HG03342 (cell line): ENCODE data around the gene AMOT.

Experiments used
- ATAC-seq: cut with Tn5 transposase; IDR thresholded peaks from one replicate; pipeline ENCODE4 v1.9.1; 2021; ENCODE audit warnings: mild to moderate bottlenecking, moderate library complexity; ENCODE audit not compliant: unreplicated experiment

Gene AMOT

DNA sequence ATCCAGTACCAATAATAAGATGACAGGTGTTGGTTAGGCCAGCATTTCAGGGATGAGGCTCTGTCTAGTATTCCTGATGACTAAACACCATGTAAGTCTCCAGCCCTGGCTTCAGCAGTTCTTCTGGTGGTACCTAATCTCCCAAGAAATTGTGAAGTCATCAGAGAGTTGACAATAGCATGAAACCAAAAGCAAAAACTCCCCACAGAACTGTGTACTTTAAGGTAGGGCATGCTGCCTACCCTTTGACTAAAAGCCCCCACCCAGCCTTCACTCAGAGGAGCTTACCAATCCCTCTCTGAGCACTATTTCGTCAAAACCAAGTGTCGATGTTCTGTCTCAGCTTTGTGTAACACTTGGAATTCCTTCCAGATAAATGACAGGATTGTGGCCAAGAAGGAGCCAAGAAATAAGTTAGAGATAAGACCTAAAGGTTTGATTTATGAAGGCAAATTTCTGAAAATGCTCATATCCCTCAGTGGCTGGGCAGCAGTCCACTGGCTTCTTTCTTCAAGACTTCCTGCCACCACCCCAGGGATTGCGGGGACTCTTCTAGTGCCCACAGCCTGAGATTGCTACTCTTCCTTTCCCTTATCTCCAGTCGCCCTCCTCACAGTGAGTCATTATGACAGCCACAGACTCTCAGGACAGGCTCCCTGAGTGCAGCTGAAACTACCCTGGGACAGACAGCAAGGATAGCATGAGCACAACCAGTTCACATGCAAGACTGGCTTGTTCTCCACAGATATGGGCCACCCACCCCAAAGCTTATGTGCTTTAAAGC, 93.6 kb downstream of the AMOT start:
- ATAC-seq, result no peak

DNA sequence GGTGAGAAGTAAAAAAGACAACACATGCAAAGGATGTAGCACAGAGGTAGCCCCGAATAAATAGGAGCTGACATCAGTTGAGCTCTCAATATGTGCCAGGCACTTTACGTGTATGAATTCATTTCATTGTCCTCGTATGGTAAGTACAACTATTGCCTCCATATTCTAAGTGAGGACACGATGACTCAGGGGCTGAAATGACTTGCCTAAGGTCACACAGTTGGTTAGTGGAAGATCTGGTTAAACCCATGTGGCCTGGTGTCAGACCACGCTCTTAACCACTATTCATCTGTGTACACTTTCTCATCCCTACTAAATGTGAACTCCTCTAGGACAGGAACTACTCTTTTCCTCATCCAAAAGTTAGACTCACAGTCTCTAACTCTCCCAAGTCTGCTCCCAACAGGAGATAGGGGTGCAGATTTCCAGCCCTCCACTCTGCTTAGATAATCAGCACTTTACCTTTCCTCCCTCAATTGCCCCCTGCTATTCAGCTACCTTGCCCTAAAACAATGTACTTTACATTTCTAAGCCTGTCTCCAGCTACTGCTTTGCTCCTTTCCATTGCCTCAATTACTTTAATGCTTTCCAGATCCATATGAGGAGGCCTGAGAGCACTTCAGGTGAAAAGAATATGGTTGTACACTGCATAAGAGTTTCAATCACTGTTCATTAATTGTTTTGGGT, 102.1 kb downstream of the AMOT start:
- peak; percentile 58 for ATAC-seq

DNA sequence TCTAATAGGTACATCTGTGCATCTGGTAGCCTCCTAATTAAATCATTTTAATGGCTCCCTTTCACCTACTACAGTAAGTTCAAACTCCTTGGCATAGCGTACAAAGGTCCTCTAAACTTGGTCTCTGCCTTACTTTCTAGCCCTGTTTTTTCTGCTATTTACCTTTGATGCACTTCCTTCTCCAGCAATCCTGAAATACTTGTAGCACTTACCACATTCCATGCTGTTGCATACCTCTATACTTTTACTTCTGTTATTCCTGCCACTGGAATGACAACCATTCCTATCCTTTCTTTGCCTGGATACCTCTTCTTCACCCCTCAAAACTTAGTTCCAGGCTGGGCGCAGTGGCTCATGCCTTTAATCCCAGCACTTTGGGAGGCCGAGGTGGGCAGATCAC, 104.3 kb downstream of the AMOT start:
- no peak for ATAC-seq

DNA sequence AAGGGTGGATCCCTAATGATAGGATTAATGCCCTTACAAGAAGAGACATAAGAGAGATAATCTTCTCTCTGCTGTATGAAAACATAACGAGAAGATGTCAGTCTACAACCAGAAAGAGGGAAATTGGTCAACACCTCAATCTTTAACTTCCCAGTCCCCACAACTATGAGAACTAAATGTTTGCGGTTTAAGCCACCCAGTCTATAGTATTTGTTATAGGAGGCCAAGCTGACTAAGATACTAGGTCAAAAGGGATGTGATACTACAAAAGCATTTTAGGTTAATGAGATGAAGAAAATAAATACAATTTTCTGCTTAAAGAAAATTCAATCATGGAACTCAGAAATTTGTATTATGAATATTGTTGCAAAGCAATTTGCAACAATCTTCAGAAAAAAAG, 105.5 kb downstream of the AMOT start:
- ATAC-seq, result no peak

- no peak for ATAC-seq
Observed at GRCh38 chrX:112734290-112734689, 106.3 kb downstream of the AMOT start.

DNA sequence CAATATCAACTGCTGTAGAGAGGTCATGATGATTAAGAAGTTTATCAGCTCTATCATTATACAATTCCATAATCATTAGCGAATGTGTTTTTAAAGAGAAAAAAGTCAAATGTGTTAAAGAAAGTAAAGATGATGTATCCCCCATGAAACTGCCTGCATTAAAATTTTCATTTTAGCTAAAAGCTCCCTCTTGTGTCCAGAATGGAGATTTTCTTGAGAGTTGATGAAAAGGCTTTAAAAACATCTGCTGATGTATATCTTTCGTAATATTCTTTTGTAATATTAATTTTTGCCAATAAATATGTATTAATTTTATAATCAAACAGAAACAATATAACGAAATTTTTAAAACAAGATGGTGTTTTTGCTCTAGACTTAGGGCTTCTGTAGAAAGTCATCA, 108.8 kb downstream of the AMOT start:
- no peak for ATAC-seq
